ENCODE results near the gene NEDD9. TPM values are rescaled to one million over a fixed set of nuclear protein-coding genes. Genes with fewer than 3 reads are reported as not detected.

NEDD9 gene
- total RNA-seq, 1 donor from 2014 or later, result 4.7 TPM

- DNase-seq (ENCODE audit: low read depth), result no peak
- Histone ChIP-seq H3K4me3 (ENCODE audit: low read depth, low read length) (no peak overlapping the region), H3K36me3 (ENCODE audit: control insufficient read depth, insufficient read depth, low read length) (no peaks in the 10 kb centered on the region), H3K27me3 (ENCODE audit: control insufficient read depth, insufficient read depth, low read length) (no peaks in the 10 kb centered on the region)
- FAIRE-seq, result no peak
- TF ChIP-seq CTCF (IDR thresholded peaks at IDR 0.05; ENCODE audit: insufficient read depth, low read length, severe bottlenecking), result no peak
These were observed 33.5 kb upstream of the NEDD9 start for GRCh38 chr6:11265932-11266331.

- FAIRE-seq (no peak), DNase-seq (ENCODE audit: low read depth) (no peak)
- no peaks in the 10 kb centered on the region for H3K27me3 ChIP-seq (ENCODE audit: control insufficient read depth, insufficient read depth, low read length)
- no peak overlapping the region for H3K4me3 ChIP-seq (ENCODE audit: low read depth, low read length)
- H3K36me3 ChIP-seq (ENCODE audit: control insufficient read depth, insufficient read depth, low read length), result no peaks in the 10 kb centered on the region
- TF ChIP-seq CTCF (IDR thresholded peaks at IDR 0.05; ENCODE audit: insufficient read depth, low read length, severe bottlenecking), result no peak
These were observed 31.6 kb upstream of the NEDD9 start for GRCh38 chr6:11264100-11264499.

- no peaks in the 10 kb centered on the region for H3K36me3 ChIP-seq (ENCODE audit: control insufficient read depth, insufficient read depth, low read length)
- no peak for TF ChIP-seq CTCF (IDR thresholded peaks at IDR 0.05; ENCODE audit: insufficient read depth, low read length, severe bottlenecking)
- no peak for FAIRE-seq
- peak; percentile 65 for DNase-seq (ENCODE audit: low read depth)
- H3K4me3 ChIP-seq (ENCODE audit: low read depth, low read length), result no peak overlapping the region
- H3K27me3 ChIP-seq (ENCODE audit: control insufficient read depth, insufficient read depth, low read length), result no peaks in the 10 kb centered on the region
These were observed 30.9 kb upstream of the NEDD9 start for GRCh38 chr6:11263291-11263775.

GRCh38 chr6:11262242-11262641, 29.8 kb upstream of the NEDD9 start:
- no peak overlapping the region for H3K4me3 ChIP-seq (ENCODE audit: low read depth, low read length)
- H3K36me3 ChIP-seq (ENCODE audit: control insufficient read depth, insufficient read depth, low read length), result no peaks in the 10 kb centered on the region
- no peak for TF ChIP-seq CTCF (IDR thresholded peaks at IDR 0.05; ENCODE audit: insufficient read depth, low read length, severe bottlenecking)
- no peaks in the 10 kb centered on the region for H3K27me3 ChIP-seq (ENCODE audit: control insufficient read depth, insufficient read depth, low read length)
- FAIRE-seq (no peak), DNase-seq (ENCODE audit: low read depth) (no peak)

GRCh38 chr6:11260249-11261038, 28.0 kb upstream of the NEDD9 start:
- no peaks in the 10 kb centered on the region for H3K27me3 ChIP-seq (ENCODE audit: control insufficient read depth, insufficient read depth, low read length)
- H3K36me3 ChIP-seq (ENCODE audit: control insufficient read depth, insufficient read depth, low read length), result no peaks in the 10 kb centered on the region
- no peak for TF ChIP-seq CTCF (IDR thresholded peaks at IDR 0.05; ENCODE audit: insufficient read depth, low read length, severe bottlenecking)
- no peak for DNase-seq (ENCODE audit: low read depth)
- no peak overlapping the region for H3K4me3 ChIP-seq (ENCODE audit: low read depth, low read length)
- no peak for FAIRE-seq
